HG02678 (cell line): Measurements from ENCODE around the gene CAMKMT.

Experiments
- ATAC-seq: cut with Tn5 transposase; IDR thresholded peaks from one replicate; pipeline ENCODE4 v1.9.1; 2021; ENCODE audit warnings: mild to moderate bottlenecking, moderate library complexity; ENCODE audit not compliant: unreplicated experiment

Gene CAMKMT

GRCh38 chr2:44766777-44767176, 405.0 kb downstream of the CAMKMT start:
- ATAC-seq, result no peak

- no peak for ATAC-seq
Measured at GRCh38 chr2:44767691-44768090, 405.9 kb downstream of the CAMKMT start.

GRCh38 chr2:44768438-44769236, 406.9 kb downstream of the CAMKMT start:
- no peak for ATAC-seq

DNA sequence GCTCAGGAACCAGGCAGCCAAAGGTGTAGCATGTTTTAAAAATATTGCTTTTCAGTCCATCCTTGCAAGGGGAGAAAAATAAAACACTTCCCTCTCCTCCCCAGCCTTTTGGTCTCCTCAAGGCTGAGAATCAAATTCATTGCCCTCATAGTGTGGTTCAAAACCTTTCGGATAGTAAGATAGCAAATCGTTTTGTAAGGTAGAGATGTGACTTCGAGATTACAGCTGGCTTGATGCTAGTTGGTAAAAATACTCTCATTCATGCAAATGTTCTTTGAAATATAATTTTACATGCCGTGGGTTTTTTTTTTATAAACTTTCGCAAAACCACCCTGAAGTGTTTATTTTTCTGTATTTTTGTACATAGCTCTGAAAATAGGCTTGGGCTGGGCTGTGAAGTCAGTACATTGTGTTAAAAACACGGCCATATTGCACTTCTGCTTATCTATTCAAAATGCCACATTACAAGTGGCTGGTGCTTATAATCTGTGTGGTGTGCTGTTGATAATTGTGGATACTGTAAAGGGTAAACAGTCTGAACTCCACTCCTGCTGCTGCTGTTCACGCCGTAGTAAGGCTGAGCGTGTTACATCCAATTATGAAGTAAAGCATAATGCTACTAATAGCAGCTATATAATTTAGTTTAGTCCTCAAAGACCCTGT, 407.7 kb downstream of the CAMKMT start:
- no peak for ATAC-seq

- ATAC-seq, result no peak
Measured at GRCh38 chr2:44770221-44771195, 408.8 kb downstream of the CAMKMT start.

- ATAC-seq, result no peak
Measured at GRCh38 chr2:44771522-44771921, 409.8 kb downstream of the CAMKMT start.

DNA sequence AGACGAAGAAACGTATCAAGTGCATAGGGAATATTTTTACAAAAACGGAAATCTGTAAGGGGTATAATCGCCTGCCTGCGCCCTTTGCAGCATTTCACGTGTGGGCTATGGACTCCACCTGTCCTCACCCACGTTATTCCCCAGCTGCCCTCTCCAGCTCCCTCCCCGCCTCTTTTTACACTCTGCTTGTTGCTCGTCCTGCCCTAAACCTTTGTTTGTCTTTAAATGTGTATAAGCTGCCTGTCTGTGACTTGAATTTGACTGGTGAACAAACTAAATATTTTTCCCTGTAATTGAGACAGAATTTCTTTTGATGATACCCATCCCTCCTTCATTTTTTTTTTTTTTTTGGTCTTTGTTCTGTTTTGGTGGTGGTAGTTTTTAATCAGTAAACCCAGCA, 410.4 kb downstream of the CAMKMT start:
- ATAC-seq, result no peak

DNA sequence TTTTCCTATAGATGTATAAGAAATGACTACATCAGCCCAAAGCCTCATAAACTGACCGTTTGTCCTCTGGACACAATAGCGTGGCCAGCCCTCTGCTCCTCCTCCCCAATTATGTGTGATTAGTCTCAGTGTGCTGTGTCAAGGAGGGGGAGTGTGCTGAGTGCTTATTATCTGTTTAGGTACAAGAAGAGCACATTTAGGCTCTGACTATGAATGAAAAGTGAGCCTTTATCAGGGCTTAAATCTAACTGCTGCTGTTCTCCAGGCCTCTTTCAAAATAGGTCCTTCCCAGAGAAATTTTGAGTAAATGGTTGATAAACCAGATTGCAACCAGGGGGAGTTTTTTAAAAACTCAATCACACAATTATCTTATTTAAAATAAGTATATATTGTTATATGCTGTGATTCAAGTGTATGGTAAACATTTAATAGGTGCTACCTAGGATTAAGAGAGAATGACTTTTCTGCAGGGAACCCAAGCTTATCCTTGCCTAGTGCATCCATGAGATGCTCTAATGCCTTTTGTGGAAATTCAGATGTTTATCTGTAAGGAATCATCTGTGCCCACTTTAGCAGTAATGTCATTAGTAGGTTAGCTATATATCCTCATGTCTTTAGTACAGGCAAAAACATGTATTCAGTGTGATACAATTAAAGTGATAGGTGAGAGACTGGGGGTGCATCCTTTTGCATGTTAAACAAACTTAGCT, 411.1 kb downstream of the CAMKMT start:
- no peak for ATAC-seq

DNA sequence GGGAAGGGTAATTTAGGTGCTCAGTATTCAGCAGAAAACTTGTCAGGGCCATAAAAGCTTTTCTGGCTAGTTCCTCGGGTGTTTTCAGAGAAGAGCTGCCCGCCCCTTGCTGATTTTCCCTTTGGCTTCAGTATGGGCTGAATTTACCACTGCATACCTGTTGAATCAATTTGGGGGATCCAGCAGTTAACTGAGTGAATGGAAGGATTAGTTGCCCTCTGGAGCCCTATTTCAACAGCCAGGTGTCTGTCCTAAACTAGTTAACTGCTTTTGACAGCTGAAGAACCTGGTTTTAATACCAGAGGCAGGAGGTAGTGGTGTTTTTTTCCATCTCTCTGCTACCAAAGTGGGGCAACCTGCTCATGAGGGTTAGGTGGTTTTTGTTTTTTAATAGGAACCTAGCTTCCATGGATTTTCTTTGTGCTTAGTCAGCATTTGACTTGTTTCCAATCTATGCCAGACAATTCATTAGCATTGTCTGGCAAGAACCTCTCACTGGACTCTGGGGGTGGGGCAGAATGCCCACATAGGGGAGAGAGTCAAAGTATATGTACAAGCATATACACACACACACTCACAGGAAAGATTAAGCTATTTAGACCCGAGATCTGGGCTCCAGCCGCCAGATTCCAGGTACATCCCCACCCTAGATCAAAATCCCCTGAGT, 413.2 kb downstream of the CAMKMT start:
- no peak for ATAC-seq

DNA sequence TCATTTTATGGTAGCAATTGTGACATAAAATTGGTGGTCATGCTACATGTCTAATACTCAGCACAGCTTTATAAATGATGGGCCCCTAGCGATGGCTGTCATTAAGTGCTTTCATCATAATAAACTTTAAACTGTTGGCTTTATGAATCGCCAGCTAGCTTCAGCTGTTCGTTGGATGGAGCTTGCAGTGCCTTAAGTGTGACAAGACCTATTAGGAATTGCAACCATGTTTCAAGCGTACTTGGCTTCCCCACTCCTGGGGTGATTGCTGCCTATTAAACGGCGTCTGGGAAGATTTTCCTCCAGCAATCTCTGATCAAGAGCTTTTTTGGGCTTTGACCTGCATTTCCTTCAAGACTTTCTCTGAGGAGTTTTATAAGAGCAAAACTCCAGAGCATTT, 415.3 kb downstream of the CAMKMT start:
- no peak for ATAC-seq

DNA sequence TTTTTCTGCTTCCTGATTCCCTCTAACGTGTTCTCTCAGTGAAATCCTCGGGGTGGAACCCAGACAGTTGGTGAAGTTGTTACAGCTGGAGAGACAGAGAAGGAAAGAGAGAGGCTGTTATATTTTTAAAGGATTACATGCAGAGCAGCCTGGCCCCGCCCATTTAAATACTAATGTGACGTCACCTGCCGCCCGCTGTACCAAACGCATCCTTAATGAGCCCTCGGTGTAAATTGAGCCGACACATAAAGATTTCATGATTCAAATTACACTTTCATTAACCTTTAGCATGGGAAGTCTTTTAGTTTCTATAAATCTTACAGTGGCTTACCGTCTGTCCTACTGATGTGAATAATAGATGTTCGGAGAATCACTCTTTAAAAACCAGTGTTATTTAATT, 415.8 kb downstream of the CAMKMT start:
- no peak for ATAC-seq

DNA sequence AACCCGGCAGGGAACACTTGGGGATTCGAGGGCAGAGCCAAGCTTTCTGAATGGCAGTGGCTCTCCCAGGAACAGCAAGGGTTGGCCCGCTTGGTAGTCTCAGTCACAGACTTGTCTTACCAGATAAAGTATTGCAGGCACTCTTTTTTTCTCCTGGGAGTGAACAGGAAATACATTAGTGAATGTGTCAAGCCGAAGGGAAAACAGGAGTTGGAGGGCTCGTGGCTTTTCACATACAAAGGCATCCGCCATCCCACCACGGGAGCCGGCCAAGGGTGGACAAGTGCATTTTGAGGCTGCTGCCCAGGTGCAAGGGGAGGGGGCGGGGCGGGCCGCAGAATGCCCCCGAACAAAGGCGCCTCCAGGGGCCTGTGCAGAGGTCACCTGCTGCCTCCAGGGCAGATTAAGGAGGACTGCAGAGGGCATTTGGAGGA, 416.5 kb downstream of the CAMKMT start:
- ATAC-seq, result peak; percentile 42

GRCh38 chr2:44778671-44779476, 417.1 kb downstream of the CAMKMT start:
- peak; percentile 96 for ATAC-seq

- no peak for ATAC-seq
Measured at GRCh38 chr2:44779793-44780192, 418.0 kb downstream of the CAMKMT start.

DNA sequence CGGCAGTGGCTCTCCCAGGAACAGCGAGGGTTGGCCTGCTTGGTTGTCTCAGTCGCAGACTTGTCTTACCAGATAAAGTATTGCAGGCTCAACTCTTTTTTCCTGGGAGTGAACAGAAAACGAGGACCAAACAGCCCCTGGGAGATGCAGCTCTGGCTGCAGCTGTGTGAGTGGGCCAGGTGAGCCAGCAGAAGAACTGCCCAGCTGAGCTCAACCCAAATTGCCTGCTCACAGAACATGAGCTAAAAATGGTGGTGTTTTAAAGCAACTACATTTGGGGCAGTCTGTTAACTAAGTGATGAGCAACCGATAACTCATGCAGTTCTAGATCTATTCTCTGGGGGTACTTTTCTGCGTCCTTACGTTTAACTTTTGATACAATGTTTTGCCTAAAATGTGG, 418.7 kb downstream of the CAMKMT start:
- no peak for ATAC-seq

- ATAC-seq, result no peak
Measured at GRCh38 chr2:44785433-44785832, 423.7 kb downstream of the CAMKMT start.

DNA sequence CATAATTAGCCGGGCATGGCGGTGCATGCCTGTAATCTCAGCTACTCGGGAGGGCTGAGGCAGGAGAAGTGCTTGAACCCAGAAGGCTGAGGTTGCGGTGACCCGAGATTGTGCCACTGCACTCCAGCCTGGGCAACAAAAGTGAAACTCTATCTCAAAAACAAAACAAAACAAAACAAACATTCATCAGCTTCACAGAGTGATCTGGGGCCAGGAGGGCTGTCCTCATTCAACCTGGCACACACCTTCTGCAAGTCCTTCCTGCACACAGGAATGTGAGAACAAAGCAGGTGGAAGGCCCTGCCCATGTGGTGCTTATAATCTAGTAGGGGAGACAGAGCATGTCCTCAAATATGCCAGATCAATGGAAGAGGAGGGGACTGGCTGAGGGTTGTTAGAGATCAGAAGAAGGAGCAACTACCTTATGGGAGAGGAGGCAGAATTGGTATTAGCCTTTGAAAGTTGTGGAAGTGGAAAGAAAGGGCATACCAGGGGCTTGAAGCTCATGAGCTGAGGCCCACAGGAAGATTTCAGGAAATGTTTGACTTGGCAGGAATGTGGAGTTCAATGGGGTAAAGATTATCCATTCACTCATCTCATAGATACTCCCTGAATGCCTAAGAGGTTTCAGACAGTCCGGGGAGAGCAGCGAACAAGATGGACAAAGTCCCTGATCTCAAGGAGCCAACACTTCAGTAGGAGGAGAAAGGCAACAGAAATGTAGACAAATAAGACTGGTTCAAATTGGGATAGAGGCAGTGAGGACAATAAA, 424.5 kb downstream of the CAMKMT start:
- ATAC-seq, result no peak

DNA sequence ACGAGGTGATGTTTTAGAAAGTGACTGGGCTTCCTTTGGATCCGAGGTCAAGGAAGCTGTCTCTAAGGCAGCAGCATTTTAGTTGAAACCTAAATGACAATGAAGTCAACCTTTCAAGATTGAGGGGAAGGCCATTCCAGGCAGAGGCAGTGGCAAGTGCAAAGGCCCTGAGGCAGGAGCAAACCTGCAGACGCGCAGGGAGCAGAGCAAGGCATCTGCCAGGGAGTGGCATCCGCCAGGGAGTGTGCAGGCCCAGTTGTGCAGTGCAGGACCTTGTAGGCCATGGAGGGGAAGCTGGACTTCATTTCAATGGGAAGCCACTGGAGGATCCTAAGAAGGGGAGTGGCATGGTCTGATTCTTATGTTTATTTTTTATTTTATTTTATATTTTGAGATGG, 425.1 kb downstream of the CAMKMT start:
- no peak for ATAC-seq

DNA sequence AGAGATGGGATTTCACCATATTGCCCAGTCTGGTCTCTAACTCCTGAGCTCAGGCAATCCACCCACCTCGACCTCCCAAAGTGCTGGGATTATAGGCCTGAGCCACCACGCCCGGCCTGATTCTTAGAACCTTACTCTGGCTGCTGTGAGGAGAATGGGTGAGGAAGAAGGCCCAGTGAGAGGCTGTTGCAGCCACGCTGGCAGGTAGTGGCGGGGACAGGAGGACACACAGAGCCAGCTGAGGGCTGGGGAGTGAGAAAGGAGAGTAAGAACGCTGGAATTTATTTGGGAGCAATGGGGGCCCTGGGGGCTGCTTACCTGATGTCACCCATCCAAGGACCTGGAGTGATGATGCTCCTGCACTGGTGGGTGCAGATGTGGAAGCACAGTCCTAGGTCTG, 425.9 kb downstream of the CAMKMT start:
- ATAC-seq, result no peak
